WTC11 (cell line): ENCODE data around the gene GRP. TPM values are rescaled to one million over a fixed set of nuclear protein-coding genes. Genes with fewer than 3 reads are reported as not detected.

Experiments
- CREB1 ChIP-seq: sonication (generic); formaldehyde crosslinking; IDR thresholded peaks from 2 replicates; pipeline ENCODE4 v1.8.0; 2023; ENCODE audit warnings: mild to moderate bottlenecking, missing genetic modification reagents
- ELF4 ChIP-seq: sonication (generic); formaldehyde crosslinking; IDR thresholded peaks from 2 replicates; pipeline ENCODE4 v1.8.1; 2022; ENCODE audit warnings: low read depth, mild to moderate bottlenecking, moderate library complexity, missing genetic modification reagents
- GABPB1 ChIP-seq: sonication (generic); formaldehyde crosslinking; IDR thresholded peaks from 2 replicates; pipeline ENCODE4 v1.8.1; 2023; ENCODE audit warnings: mild to moderate bottlenecking, missing genetic modification reagents
- GRHL2 ChIP-seq: fragments of 250-450 bp; sonication (Bioruptor Pico); IDR thresholded peaks from 2 replicates; pipeline ENCODE4 v1.8.0; 2022; ENCODE audit warnings: mild to moderate bottlenecking, moderate library complexity; ENCODE audit not compliant: insufficient replicate concordance, severe bottlenecking
- HMGA2 ChIP-seq: fragments of 250-450 bp; sonication (Bioruptor Pico); IDR thresholded peaks from 2 replicates; pipeline ENCODE4 v1.4.0; 2021; ENCODE audit warnings: mild to moderate bottlenecking, moderate library complexity
- IRF2 ChIP-seq: sonication (generic); formaldehyde crosslinking; IDR thresholded peaks from 2 replicates; pipeline ENCODE4 v1.8.0; 2022; ENCODE audit warnings: low read depth, missing genetic modification reagents, borderline replicate concordance
- JAZF1 ChIP-seq: fragments of 250-450 bp; sonication (Bioruptor Pico); IDR thresholded peaks from 2 replicates; pipeline ENCODE4 v1.9.0; 2021; ENCODE audit warnings: moderate library complexity, mild to moderate bottlenecking, inconsistent platforms
- KAT7 ChIP-seq: sonication (generic); formaldehyde crosslinking; IDR thresholded peaks from 2 replicates; pipeline ENCODE4 v1.8.1; 2023; ENCODE audit warnings: missing genetic modification reagents, mild to moderate bottlenecking, borderline replicate concordance
- MXD4 ChIP-seq: fragments of 250-450 bp; sonication (Bioruptor Pico); IDR thresholded peaks from 2 replicates; pipeline ENCODE4 v1.8.0; 2021; ENCODE audit warnings: mild to moderate bottlenecking, moderate library complexity, borderline replicate concordance
- MYBL2 ChIP-seq: sonication (generic); formaldehyde crosslinking; IDR thresholded peaks from 2 replicates; pipeline ENCODE4 v1.8.1; 2023; ENCODE audit warnings: mild to moderate bottlenecking, moderate library complexity, missing genetic modification reagents
- NR1H2 ChIP-seq: sonication (generic); formaldehyde crosslinking; IDR thresholded peaks from 2 replicates; pipeline ENCODE4 v1.9.0; 2021; ENCODE audit warnings: mild to moderate bottlenecking, moderate library complexity, missing genetic modification reagents
- PRRX2 ChIP-seq: fragments of 250-450 bp; sonication (Bioruptor Pico); IDR thresholded peaks from 2 replicates; pipeline ENCODE4 v1.8.0; 2021; ENCODE audit warnings: mild to moderate bottlenecking
- SOX15 ChIP-seq: fragments of 250-450 bp; sonication (Bioruptor Pico); IDR thresholded peaks from 2 replicates; pipeline ENCODE4 v1.9.0; 2021; ENCODE audit warnings: mild to moderate bottlenecking
- TCF7 ChIP-seq: sonication (generic); formaldehyde crosslinking; IDR thresholded peaks from 2 replicates; pipeline ENCODE4 v1.8.0; 2022; ENCODE audit warnings: mild to moderate bottlenecking, low read depth, missing genetic modification reagents, moderate library complexity
- TP53 ChIP-seq: sonication (generic); formaldehyde crosslinking; IDR thresholded peaks from 2 replicates; pipeline ENCODE4 v1.8.1; 2023; ENCODE audit warnings: mild to moderate bottlenecking, missing genetic modification reagents
- ZNF263 ChIP-seq: sonication (generic); formaldehyde crosslinking; IDR thresholded peaks from 2 replicates; pipeline ENCODE4 v1.8.1; 2022; ENCODE audit warnings: low read depth, mild to moderate bottlenecking, moderate library complexity, missing genetic modification reagents
- ZNF317 ChIP-seq: sonication (generic); formaldehyde crosslinking; IDR thresholded peaks from 2 replicates; pipeline ENCODE4 v1.8.1; 2023; ENCODE audit warnings: low read depth, mild to moderate bottlenecking, moderate library complexity, missing genetic modification reagents, borderline replicate concordance
- ZNF423 ChIP-seq: fragments of 250-450 bp; sonication (Bioruptor Pico); IDR thresholded peaks from 2 replicates; pipeline ENCODE4 v2.1.2; 2022; ENCODE audit warnings: mild to moderate bottlenecking, moderate library complexity
- total RNA-seq: library from RNA; stranded (reverse); gene quantifications from 3 replicates; pipeline ENCODE4 v1.2.3, GENCODE V29; 2021
- TF ChIP-seq, protein P1 (sequence below): sonication (generic); formaldehyde crosslinking; IDR thresholded peaks from 2 replicates; pipeline ENCODE4 v1.8.0; 2023; ENCODE audit warnings: mild to moderate bottlenecking, missing genetic modification reagents
- TF ChIP-seq, protein P2 (sequence below): fragments of 200-600 bp; IDR thresholded peaks from 2 replicates; pipeline ENCODE4 v1.8.0; 2022; ENCODE audit warnings: antibody characterized with exemption
- TF ChIP-seq, protein P3 (sequence below): sonication (generic); formaldehyde crosslinking; IDR thresholded peaks from 2 replicates; pipeline ENCODE4 v1.8.1; 2022; ENCODE audit warnings: low read depth, missing genetic modification reagents, borderline replicate concordance
- TF ChIP-seq, protein P4 (sequence below): sonication (generic); formaldehyde crosslinking; IDR thresholded peaks from 2 replicates; pipeline ENCODE4 v1.8.0; 2022; ENCODE audit warnings: mild to moderate bottlenecking, missing genetic modification reagents
- TF ChIP-seq, protein P5 (sequence below): sonication (generic); formaldehyde crosslinking; IDR thresholded peaks from 2 replicates; pipeline ENCODE4 v1.8.1; 2022; ENCODE audit warnings: mild to moderate bottlenecking, moderate library complexity, missing genetic modification reagents
- TF ChIP-seq, protein P6 (sequence below): sonication (generic); formaldehyde crosslinking; IDR thresholded peaks from 2 replicates; pipeline ENCODE4 v1.8.0; 2022; ENCODE audit warnings: missing genetic modification reagents
- TF ChIP-seq, protein P7 (sequence below): sonication (generic); formaldehyde crosslinking; IDR thresholded peaks from 2 replicates; pipeline ENCODE4 v1.8.0; 2022; ENCODE audit warnings: mild to moderate bottlenecking, missing genetic modification reagents

The GRP gene
- total RNA-seq, 1 experiment from 2014 or later, result 0.22 TPM

DNA sequence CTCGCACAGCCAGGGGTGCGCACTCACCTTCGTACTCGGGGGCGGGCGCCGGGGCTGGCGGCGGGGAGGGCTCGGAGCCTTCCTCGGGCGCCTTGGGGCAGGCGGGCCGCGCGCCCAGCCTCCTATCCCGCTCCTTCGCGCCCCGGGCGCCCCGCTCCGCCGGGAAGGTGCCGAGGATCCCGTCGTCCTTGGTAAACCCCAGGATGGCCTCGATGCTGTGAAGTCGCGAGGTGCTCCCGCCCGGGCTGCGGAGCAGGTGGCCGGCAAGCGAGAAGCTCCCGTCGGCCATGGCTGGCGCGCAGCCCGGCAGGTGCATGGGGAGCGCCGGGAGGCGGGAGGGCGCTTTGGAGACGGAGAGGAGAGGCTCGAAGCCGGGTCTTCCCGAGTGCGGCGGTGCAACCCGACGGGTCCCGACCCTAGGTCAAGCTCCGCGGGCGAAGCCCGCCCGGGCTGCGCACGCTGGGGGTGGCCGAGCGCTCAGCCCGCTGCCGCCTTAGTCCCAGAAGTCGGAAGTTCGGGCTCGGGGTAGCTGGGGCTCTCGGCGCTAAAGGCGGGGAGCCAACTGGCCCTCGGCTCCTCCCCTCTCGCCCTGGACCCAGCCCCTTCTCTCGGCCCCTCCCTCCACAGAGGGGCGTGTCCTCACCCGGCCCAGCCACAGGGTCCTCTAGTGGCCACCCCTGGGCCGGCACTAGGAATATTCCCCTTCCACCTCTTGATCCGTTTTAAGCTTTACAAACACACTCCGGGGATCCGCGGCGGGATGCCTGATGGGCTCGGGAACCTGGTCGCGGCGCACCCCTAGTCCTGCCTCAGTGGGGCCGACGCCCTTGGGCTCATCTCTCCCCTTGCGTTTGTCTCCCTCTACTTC, 53.2 kb downstream of the GRP start, which contains the start of gene RAX (continued):
- TF ChIP-seq IRF2 (CRISPR knock-in tag) (peak; percentile 84; the same call in 1 of the 2 replicates), ZNF423 (peak; percentile 81), PRRX2 (CRISPR knock-in tag) (no peak), ELF4 (peak; percentile 98), GABPB1 (CRISPR knock-in tag) (no peak), MYBL2 (CRISPR knock-in tag) (peak; percentile 96), TCF7 (CRISPR knock-in tag) (peak; percentile 95; the same call in 1 of the 2 replicates), NR1H2 (peak; percentile 92), KAT7 (peak; percentile 81; the same call in 1 of the 2 replicates), JAZF1 (CRISPR knock-in tag) (no peak), HMGA2 (CRISPR knock-in tag) (no peak), GRHL2 (CRISPR knock-in tag) (no peak), MXD4 (CRISPR knock-in tag) (no peak), TP53 (CRISPR knock-in tag) (peak; percentile 98), CREB1 (peak; percentile 98), SOX15 (CRISPR knock-in tag) (no peak), ZNF263 (CRISPR knock-in tag) (peak; percentile 82), ZNF317 (CRISPR knock-in tag) (peak; percentile 82)
- TF ChIP-seq, protein P1, sequence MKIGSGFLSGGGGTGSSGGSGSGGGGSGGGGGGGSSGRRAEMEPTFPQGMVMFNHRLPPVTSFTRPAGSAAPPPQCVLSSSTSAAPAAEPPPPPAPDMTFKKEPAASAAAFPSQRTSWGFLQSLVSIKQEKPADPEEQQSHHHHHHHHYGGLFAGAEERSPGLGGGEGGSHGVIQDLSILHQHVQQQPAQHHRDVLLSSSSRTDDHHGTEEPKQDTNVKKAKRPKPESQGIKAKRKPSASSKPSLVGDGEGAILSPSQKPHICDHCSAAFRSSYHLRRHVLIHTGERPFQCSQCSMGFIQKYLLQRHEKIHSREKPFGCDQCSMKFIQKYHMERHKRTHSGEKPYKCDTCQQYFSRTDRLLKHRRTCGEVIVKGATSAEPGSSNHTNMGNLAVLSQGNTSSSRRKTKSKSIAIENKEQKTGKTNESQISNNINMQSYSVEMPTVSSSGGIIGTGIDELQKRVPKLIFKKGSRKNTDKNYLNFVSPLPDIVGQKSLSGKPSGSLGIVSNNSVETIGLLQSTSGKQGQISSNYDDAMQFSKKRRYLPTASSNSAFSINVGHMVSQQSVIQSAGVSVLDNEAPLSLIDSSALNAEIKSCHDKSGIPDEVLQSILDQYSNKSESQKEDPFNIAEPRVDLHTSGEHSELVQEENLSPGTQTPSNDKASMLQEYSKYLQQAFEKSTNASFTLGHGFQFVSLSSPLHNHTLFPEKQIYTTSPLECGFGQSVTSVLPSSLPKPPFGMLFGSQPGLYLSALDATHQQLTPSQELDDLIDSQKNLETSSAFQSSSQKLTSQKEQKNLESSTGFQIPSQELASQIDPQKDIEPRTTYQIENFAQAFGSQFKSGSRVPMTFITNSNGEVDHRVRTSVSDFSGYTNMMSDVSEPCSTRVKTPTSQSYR, result peak; percentile 98
- TF ChIP-seq, protein P2, sequence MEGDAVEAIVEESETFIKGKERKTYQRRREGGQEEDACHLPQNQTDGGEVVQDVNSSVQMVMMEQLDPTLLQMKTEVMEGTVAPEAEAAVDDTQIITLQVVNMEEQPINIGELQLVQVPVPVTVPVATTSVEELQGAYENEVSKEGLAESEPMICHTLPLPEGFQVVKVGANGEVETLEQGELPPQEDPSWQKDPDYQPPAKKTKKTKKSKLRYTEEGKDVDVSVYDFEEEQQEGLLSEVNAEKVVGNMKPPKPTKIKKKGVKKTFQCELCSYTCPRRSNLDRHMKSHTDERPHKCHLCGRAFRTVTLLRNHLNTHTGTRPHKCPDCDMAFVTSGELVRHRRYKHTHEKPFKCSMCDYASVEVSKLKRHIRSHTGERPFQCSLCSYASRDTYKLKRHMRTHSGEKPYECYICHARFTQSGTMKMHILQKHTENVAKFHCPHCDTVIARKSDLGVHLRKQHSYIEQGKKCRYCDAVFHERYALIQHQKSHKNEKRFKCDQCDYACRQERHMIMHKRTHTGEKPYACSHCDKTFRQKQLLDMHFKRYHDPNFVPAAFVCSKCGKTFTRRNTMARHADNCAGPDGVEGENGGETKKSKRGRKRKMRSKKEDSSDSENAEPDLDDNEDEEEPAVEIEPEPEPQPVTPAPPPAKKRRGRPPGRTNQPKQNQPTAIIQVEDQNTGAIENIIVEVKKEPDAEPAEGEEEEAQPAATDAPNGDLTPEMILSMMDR, result no peak
- TF ChIP-seq, protein P3, sequence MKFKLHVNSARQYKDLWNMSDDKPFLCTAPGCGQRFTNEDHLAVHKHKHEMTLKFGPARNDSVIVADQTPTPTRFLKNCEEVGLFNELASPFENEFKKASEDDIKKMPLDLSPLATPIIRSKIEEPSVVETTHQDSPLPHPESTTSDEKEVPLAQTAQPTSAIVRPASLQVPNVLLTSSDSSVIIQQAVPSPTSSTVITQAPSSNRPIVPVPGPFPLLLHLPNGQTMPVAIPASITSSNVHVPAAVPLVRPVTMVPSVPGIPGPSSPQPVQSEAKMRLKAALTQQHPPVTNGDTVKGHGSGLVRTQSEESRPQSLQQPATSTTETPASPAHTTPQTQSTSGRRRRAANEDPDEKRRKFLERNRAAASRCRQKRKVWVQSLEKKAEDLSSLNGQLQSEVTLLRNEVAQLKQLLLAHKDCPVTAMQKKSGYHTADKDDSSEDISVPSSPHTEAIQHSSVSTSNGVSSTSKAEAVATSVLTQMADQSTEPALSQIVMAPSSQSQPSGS (CRISPR knock-in tag), result peak; percentile 95
- TF ChIP-seq, protein P4, sequence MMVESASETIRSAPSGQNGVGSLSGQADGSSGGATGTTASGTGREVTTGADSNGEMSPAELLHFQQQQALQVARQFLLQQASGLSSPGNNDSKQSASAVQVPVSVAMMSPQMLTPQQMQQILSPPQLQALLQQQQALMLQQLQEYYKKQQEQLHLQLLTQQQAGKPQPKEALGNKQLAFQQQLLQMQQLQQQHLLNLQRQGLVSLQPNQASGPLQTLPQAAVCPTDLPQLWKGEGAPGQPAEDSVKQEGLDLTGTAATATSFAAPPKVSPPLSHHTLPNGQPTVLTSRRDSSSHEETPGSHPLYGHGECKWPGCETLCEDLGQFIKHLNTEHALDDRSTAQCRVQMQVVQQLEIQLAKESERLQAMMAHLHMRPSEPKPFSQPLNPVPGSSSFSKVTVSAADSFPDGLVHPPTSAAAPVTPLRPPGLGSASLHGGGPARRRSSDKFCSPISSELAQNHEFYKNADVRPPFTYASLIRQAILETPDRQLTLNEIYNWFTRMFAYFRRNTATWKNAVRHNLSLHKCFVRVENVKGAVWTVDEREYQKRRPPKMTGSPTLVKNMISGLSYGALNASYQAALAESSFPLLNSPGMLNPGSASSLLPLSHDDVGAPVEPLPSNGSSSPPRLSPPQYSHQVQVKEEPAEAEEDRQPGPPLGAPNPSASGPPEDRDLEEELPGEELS (CRISPR knock-in tag), result peak; percentile 97
- TF ChIP-seq, protein P5, sequence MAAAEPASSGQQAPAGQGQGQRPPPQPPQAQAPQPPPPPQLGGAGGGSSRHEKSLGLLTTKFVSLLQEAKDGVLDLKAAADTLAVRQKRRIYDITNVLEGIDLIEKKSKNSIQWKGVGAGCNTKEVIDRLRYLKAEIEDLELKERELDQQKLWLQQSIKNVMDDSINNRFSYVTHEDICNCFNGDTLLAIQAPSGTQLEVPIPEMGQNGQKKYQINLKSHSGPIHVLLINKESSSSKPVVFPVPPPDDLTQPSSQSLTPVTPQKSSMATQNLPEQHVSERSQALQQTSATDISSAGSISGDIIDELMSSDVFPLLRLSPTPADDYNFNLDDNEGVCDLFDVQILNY, result peak; percentile 96
- TF ChIP-seq, protein P6, sequence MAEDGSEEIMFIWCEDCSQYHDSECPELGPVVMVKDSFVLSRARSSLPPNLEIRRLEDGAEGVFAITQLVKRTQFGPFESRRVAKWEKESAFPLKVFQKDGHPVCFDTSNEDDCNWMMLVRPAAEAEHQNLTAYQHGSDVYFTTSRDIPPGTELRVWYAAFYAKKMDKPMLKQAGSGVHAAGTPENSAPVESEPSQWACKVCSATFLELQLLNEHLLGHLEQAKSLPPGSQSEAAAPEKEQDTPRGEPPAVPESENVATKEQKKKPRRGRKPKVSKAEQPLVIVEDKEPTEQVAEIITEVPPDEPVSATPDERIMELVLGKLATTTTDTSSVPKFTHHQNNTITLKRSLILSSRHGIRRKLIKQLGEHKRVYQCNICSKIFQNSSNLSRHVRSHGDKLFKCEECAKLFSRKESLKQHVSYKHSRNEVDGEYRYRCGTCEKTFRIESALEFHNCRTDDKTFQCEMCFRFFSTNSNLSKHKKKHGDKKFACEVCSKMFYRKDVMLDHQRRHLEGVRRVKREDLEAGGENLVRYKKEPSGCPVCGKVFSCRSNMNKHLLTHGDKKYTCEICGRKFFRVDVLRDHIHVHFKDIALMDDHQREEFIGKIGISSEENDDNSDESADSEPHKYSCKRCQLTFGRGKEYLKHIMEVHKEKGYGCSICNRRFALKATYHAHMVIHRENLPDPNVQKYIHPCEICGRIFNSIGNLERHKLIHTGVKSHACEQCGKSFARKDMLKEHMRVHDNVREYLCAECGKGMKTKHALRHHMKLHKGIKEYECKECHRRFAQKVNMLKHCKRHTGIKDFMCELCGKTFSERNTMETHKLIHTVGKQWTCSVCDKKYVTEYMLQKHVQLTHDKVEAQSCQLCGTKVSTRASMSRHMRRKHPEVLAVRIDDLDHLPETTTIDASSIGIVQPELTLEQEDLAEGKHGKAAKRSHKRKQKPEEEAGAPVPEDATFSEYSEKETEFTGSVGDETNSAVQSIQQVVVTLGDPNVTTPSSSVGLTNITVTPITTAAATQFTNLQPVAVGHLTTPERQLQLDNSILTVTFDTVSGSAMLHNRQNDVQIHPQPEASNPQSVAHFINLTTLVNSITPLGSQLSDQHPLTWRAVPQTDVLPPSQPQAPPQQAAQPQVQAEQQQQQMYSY (CRISPR knock-in tag), result peak; percentile 67; the same call in 1 of the 2 replicates
- TF ChIP-seq, protein P7, sequence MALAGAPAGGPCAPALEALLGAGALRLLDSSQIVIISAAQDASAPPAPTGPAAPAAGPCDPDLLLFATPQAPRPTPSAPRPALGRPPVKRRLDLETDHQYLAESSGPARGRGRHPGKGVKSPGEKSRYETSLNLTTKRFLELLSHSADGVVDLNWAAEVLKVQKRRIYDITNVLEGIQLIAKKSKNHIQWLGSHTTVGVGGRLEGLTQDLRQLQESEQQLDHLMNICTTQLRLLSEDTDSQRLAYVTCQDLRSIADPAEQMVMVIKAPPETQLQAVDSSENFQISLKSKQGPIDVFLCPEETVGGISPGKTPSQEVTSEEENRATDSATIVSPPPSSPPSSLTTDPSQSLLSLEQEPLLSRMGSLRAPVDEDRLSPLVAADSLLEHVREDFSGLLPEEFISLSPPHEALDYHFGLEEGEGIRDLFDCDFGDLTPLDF (CRISPR knock-in tag), result peak; percentile 96
